Measurements from ENCODE around the gene ROGDI.

DNA sequence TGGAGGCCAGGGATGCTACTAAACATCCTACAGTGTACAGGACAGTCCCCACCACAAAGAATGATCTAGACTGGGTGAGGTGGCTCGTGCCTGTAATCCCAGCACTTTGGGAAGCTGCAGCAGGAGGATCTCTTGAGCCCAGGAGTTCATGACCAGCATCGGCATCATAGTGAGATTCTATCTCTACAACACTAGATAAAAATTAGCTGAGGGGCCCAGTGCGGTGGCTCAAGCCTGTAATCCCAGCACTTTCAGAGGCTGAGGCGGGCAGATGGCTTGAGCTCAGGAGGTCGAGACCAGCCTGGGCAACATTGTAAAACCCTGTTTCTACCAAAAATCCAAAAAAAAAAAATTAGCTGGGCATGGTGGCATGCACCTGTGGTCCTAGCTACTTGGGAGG lies 30.1 kb downstream of the ROGDI start:
- no peak for TF ChIP-seq POLR2A (IDR thresholded peaks at IDR 0.05; ENCODE audit: low read length)
- TF ChIP-seq GATA1 (IDR thresholded peaks at IDR 0.05; ENCODE audit: low read depth, low read length): no peak

Measured in erythroblast (primary cell).